ENCODE measurements around the gene SELP.
"Not testable (repeated sequence)": the region's sequence is repeated elsewhere in the genome, so short reads cannot be mapped to it uniquely, and the experiment has no call there.

- TF ChIP-seq CTCF, POLR2A (IDR thresholded peaks at IDR 0.05): not testable (repeated sequence)
Observed at GRCh38 chr1:169661066-169661465, 31.1 kb upstream of the SELP start.

Data from stomach (tissue), 4 donors.